Measurements from ENCODE around the gene LIN54. TPM values are rescaled to one million over a fixed set of nuclear protein-coding genes. Genes with fewer than 3 reads are reported as not detected.

Gene LIN54
- total and polyA plus RNA-seq, 2 of the 4 experiments (the other 2 are of a cell fraction) = 5.3 to 26.9 TPM

DNA sequence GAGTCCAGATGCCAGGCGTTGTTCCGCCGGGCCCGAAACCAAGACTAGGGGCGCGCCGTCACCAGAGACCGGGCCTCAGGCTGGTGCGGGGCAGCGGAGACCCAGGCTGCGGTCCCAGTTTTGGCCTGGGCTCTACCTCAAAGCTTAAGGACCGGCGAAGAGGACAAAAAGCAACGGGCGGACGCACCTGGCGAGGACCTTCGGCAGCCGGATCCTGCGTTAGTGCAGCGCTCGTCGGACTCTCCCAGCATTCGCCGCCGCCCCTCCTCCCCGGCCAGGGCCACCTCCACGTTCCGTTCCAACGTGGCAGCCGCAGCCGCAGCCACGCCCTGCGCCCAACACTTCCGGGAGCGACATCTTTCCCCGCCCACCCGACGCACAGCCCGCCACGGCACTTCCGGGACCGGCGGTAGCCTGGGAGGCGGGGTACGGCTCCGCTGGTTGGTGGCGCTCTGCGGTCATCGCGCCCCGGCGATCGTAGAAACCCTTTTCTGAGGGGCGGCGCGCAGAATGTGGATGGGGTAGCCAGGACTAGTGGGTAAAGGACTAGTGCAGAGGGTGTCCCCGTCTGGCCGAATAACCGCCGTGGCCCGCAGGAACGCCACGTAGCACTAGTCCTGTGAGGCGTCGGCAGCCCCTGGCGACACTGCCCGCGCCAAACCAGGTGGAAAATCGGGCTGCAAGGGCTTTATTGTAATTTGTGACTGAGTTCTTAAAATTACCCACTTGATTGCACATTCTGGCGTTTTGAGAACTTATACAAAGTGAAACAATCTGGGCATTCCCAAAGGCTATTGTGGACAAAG lies 119.5 kb downstream of the LIN54 start, which contains the start of gene SEC31A:
Gene SEC31A, minus strand, starts transcription at position 253 of the 806 bp plus-strand sequence. CDS start 9,217 bp downstream, outside the sequence.
- peak within 1 kb of the TSS; percentile 94 for H3K4me3 ChIP-seq (ENCODE audit: insufficient read depth, low read depth, low read length)
- peak within 1 kb of the TSS; percentile 98 for H3K56ac ChIP-seq (ENCODE audit: extremely low read depth, insufficient read depth, low read length)
- peaks cover 10% of the 10 kb centered on the region for H3K36me3 ChIP-seq (ENCODE audit: control insufficient read depth, insufficient read depth, low read length)
- peak within 1 kb of the TSS; percentile 75 for H2BK120ac ChIP-seq (ENCODE audit: low read depth, low read length)
- H2AFZ ChIP-seq (replicated peaks; ENCODE audit: low read length, poor library complexity) = peak within 1 kb of the TSS; percentile 94
- DNase-seq = peak; percentile 92
- peak; percentile 95 for ATAC-seq (ENCODE audit: low read depth)
- H4K91ac ChIP-seq (ENCODE audit: insufficient read depth, low read depth, low read length) = peak within 1 kb of the TSS; percentile 100
- peak within 1 kb of the TSS; percentile 97 for H3K23ac ChIP-seq (ENCODE audit: low read depth, low read length)
- H3K14ac ChIP-seq (replicated peaks; ENCODE audit: low read depth, low read length) = peak within 1 kb of the TSS; percentile 98
- H3K4me2 ChIP-seq (ENCODE audit: low read depth, low read length) = peak within 1 kb of the TSS; percentile 92
- peak within 1 kb of the TSS; percentile 98 for H3K9ac ChIP-seq (ENCODE audit: low read depth, low read length)
- 1% methylated on average over 18 of the region's 71 CpGs; no CpG with 5 or more reads in 1 of the 2 experiments for WGBS, 2 experiments (ENCODE audit: extremely low coverage in 2 of 2, insufficient read length in 1 of 2)
- peak within 1 kb of the TSS; percentile 95 for H3K4ac ChIP-seq (ENCODE audit: low read depth, low read length)
- peak within 1 kb of the TSS; percentile 91 for H4K5ac ChIP-seq (ENCODE audit: low read depth, low read length)
- in situ Hi-C loops (cut with MboI; ENCODE audit: low sequenced_read_pairs) (no loop called here), intact Hi-C loops (cut with micrococcal nuclease) (loop anchor here (2.0 kb wide), 1 partner anchor 144 kb away; the partner anchor contains the start of gene COPS4), dilution Hi-C loops (cut with HindIII; ENCODE audit: low sequenced_read_pairs, unreplicated experiment) (no loop called here)
- peak within 1 kb of the TSS; percentile 100 for H2AK9ac ChIP-seq (replicated peaks; ENCODE audit: low read depth, low read length, poor library complexity)
- H3K4me1 ChIP-seq (ENCODE audit: control insufficient read depth, insufficient read depth, low read length) = no peaks in the 10 kb centered on the region
- CTCF ChIA-PET = no interaction called here
- peaks cover 1% of the 10 kb centered on the region; the same call in 1 of the 2 replicates for H3K9me1 ChIP-seq (ENCODE audit: insufficient read depth, low read length)
- peak within 1 kb of the TSS; percentile 96 for H3K18ac ChIP-seq (ENCODE audit: low read depth, low read length)
- peak within 1 kb of the TSS; percentile 38; the same call in 1 of the 3 replicates for H2BK15ac ChIP-seq (ENCODE audit: low read depth, low read length)
- peak within 1 kb of the TSS; percentile 94 for H2AK5ac ChIP-seq (ENCODE audit: low read depth, low read length)
- no peak within 1 kb of the TSS for H2BK20ac ChIP-seq (ENCODE audit: low read depth, low read length)
- peak within 1 kb of the TSS; percentile 98 for H2BK5ac ChIP-seq (ENCODE audit: low read depth, low read length, poor library complexity, severe bottlenecking)
- H3K79me1 ChIP-seq (ENCODE audit: low read depth in 1 of 2, low read length in 2 of 2) = peaks cover 10 to 32% of the 10 kb centered on the region in 2 experiments; a peak in 2 of 4 replicates
- H4K8ac ChIP-seq (ENCODE audit: low read depth in 2 of 2, low read length in 2 of 2) = peak within 1 kb of the TSS; percentile 81 to 96
- peaks cover 25% of the 10 kb centered on the region for H4K20me1 ChIP-seq (ENCODE audit: insufficient read depth, low read length)
- H3K9me3 ChIP-seq (ENCODE audit: control insufficient read depth, insufficient read depth, low read length) = no peaks in the 10 kb centered on the region
- TSS peak; percentile 87 for BruUV-seq (replicated peaks)
- POLR2A ChIA-PET (ENCODE audit: unreplicated experiment) = no interaction called here
- H3K27me3 ChIP-seq (ENCODE audit: control insufficient read depth, insufficient read depth, low read length) = no peaks in the 10 kb centered on the region
- peak within 1 kb of the TSS; percentile 98 for H3K27ac ChIP-seq (ENCODE audit: insufficient read depth, low read length)
- TF ChIP-seq, protein P1, sequence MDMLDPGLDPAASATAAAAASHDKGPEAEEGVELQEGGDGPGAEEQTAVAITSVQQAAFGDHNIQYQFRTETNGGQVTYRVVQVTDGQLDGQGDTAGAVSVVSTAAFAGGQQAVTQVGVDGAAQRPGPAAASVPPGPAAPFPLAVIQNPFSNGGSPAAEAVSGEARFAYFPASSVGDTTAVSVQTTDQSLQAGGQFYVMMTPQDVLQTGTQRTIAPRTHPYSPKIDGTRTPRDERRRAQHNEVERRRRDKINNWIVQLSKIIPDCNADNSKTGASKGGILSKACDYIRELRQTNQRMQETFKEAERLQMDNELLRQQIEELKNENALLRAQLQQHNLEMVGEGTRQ (IDR thresholded peaks at IDR 0.05; ENCODE audit: low read depth, low read length) = peak; percentile 35; the same call in 1 of the 2 replicates
- no peak for TF ChIP-seq SMC3 (IDR thresholded peaks at IDR 0.05; ENCODE audit: low read depth, low read length)
- peak; percentile 94 for TF ChIP-seq MXI1 (IDR thresholded peaks at IDR 0.05; ENCODE audit: borderline replicate concordance, low read depth, low read length)
- TF ChIP-seq, protein P2, sequence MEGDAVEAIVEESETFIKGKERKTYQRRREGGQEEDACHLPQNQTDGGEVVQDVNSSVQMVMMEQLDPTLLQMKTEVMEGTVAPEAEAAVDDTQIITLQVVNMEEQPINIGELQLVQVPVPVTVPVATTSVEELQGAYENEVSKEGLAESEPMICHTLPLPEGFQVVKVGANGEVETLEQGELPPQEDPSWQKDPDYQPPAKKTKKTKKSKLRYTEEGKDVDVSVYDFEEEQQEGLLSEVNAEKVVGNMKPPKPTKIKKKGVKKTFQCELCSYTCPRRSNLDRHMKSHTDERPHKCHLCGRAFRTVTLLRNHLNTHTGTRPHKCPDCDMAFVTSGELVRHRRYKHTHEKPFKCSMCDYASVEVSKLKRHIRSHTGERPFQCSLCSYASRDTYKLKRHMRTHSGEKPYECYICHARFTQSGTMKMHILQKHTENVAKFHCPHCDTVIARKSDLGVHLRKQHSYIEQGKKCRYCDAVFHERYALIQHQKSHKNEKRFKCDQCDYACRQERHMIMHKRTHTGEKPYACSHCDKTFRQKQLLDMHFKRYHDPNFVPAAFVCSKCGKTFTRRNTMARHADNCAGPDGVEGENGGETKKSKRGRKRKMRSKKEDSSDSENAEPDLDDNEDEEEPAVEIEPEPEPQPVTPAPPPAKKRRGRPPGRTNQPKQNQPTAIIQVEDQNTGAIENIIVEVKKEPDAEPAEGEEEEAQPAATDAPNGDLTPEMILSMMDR (conservative IDR thresholded peaks at IDR 0.05; ENCODE audit: low read depth, low read length) = no peak
- TF ChIP-seq RAD21 (IDR thresholded peaks at IDR 0.05; ENCODE audit: low read length) = no peak
- peak; percentile 17; the same call in 1 of the 2 replicates for TF ChIP-seq NFE2L2 (IDR thresholded peaks at IDR 0.05; ENCODE audit: low read depth, low read length)
- no peak for TF ChIP-seq CEBPB (IDR thresholded peaks at IDR 0.05; ENCODE audit: low read depth, low read length)
- TF ChIP-seq MAZ (IDR thresholded peaks at IDR 0.05; ENCODE audit: borderline replicate concordance, low read depth, low read length) = peak; percentile 49; the same call in 1 of the 2 replicates
- no peak for TF ChIP-seq RCOR1 (IDR thresholded peaks at IDR 0.05; ENCODE audit: insufficient replicate concordance, low read length)
- TF ChIP-seq CHD1 (IDR thresholded peaks at IDR 0.05; ENCODE audit: low read depth, low read length) = peak; percentile 95; the same call in 1 of the 2 replicates
- TF ChIP-seq POLR2A (IDR thresholded peaks at IDR 0.05; ENCODE audit: low read depth, low read length) = peak; percentile 98
- no peak for TF ChIP-seq MAFK (IDR thresholded peaks at IDR 0.05; ENCODE audit: low read depth, low read length)
- TF ChIP-seq, protein P3, sequence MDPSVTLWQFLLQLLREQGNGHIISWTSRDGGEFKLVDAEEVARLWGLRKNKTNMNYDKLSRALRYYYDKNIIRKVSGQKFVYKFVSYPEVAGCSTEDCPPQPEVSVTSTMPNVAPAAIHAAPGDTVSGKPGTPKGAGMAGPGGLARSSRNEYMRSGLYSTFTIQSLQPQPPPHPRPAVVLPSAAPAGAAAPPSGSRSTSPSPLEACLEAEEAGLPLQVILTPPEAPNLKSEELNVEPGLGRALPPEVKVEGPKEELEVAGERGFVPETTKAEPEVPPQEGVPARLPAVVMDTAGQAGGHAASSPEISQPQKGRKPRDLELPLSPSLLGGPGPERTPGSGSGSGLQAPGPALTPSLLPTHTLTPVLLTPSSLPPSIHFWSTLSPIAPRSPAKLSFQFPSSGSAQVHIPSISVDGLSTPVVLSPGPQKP (IDR thresholded peaks at IDR 0.05; ENCODE audit: borderline replicate concordance, low read depth, low read length) = no peak

Measured in IMR-90 (cell line).